HepG2 (cell line): ENCODE results near the gene HPD. TPM values are rescaled to one million over a fixed set of nuclear protein-coding genes. Genes with fewer than 3 reads are reported as not detected.
"Not testable (repeated sequence)": the region's sequence is repeated elsewhere in the genome, so short reads cannot be mapped to it uniquely, and the experiment has no call there.

ENCODE experiments used
- ATAC-seq: fragments of 200-7000 bp; cut with Tn5 transposase; 3 replicates; pipeline ENCODE4 v1.9.1; 2020; ENCODE audit warnings: mild to moderate bottlenecking, moderate library complexity
- BruUV-seq: library from RNA; stranded (reverse); fragments of 400-500 nt; replicated peaks from 2 replicates; lab custom pipeline; 2021; lab: Mats Ljungman, UMichigan
- CTCF ChIA-PET: fragments of 300-600 bp; formaldehyde crosslinking; extraction: SDS; loops from one replicate; lab custom pipeline; 2021; ENCODE audit warnings: low total read pairs, inconsistent platforms, low intra/inter-chr PET ratio; lab: Yijun Ruan, JAX
- POLR2A ChIA-PET: fragments of 350-600 bp; sonication (Branson Sonifier 250); formaldehyde crosslinking; loops from one replicate; lab custom pipeline; 2020; ENCODE audit warnings: antibody characterized with exemption, inconsistent platforms; lab: Yijun Ruan, JAX
- DNase-seq: peaks from one replicate; pipeline ENCODE4 v3.0.0-alpha.2; 2015; ENCODE audit warnings: low spot score
- FAIRE-seq: peaks from 3 replicates; lab custom pipeline; 2011; peaks lifted over from hg19 to GRCh38; lab: Jason Lieb, UNC
- H2AFZ ChIP-seq: one replicate; pipeline ENCODE4 v1.6.1; 2011; ENCODE audit warnings: low read length, inconsistent platforms
- H3K27ac ChIP-seq: fragments of 300-600 bp; 3 replicates; pipeline ENCODE4 v1.8.0; 2011; ENCODE audit warnings: mixed run types, mild to moderate bottlenecking, mixed read lengths, low read length, inconsistent platforms; ENCODE audit not compliant: insufficient read depth; ENCODE audit errors: extremely low read length
- H3K27me3 ChIP-seq, 2 experiments: fragments of 200-600 bp in 1 of 2; 2 replicates in 1 of 2; 3 replicates in 1 of 2; pipeline versions ENCODE4 v1.6.0 to v1.8.0; 2011; ENCODE audit warnings: low read length in 2 of 2, mild to moderate bottlenecking in 2 of 2, moderate library complexity in 2 of 2, inconsistent platforms in 1 of 2; ENCODE audit not compliant: insufficient read depth in 2 of 2, control insufficient read depth in 1 of 2
- H3K36me3 ChIP-seq, 2 experiments: fragments of 200-600 bp in 1 of 2; replicated peaks in 1 of 2; 2 replicates in 1 of 2; 3 replicates in 1 of 2; pipeline versions ENCODE4 v1.5.1 to v1.8.0; 2011; ENCODE audit warnings: low read length in 2 of 2, inconsistent platforms in 1 of 2; ENCODE audit not compliant: insufficient read depth in 2 of 2, control insufficient read depth in 1 of 2
- H3K4me1 ChIP-seq: 2 replicates; pipeline ENCODE4 v1.5.1; 2012; ENCODE audit warnings: low read length, inconsistent platforms; ENCODE audit not compliant: insufficient read depth
- H3K4me2 ChIP-seq: 2 replicates; pipeline ENCODE4 v1.6.0; 2011; ENCODE audit warnings: low read depth, low read length, inconsistent platforms
- H3K4me3 ChIP-seq, 3 experiments: fragments of 200-600 bp in 1 of 3; sonication (generic), shearing (Covaris generic) in 1 of 3; replicated peaks in 1 of 3; 2 replicates each; pipeline ENCODE4 v1.5.1; 2011 to 2016; ENCODE audit warnings: low read length in 3 of 3, inconsistent platforms in 2 of 3, low read depth in 2 of 3, mild to moderate bottlenecking in 2 of 3, control low read depth in 1 of 3, mixed read lengths in 1 of 3; ENCODE audit not compliant: insufficient read depth in 1 of 3
- H3K79me2 ChIP-seq: one replicate; pipeline ENCODE4 v1.6.1; 2011; ENCODE audit warnings: low read length, inconsistent platforms; ENCODE audit not compliant: insufficient read depth
- H3K9ac ChIP-seq: 2 replicates; pipeline ENCODE4 v1.6.0; 2011; ENCODE audit warnings: mild to moderate bottlenecking, low read depth, low read length, inconsistent platforms; ENCODE audit not compliant: insufficient read depth
- H3K9me3 ChIP-seq: 2 replicates; pipeline ENCODE4 v1.5.1; 2012; ENCODE audit warnings: mild to moderate bottlenecking, low read length
- H4K20me1 ChIP-seq: 2 replicates; pipeline ENCODE4 v1.6.0; 2011; ENCODE audit warnings: inconsistent platforms, mild to moderate bottlenecking, low read length, moderate library complexity; ENCODE audit not compliant: insufficient read depth
- BHLHE40 ChIP-seq: IDR thresholded peaks from 2 replicates; pipeline ENCODE4 v1.6.1; 2011; ENCODE audit warnings: low read length, improper control_type of control experiment
- CBX5 ChIP-seq: sonication (generic); formaldehyde crosslinking; IDR thresholded peaks from 2 replicates; pipeline ENCODE4 v1.4.0; 2020; ENCODE audit warnings: missing genetic modification reagents, borderline replicate concordance
- EED ChIP-seq: sonication (generic); formaldehyde crosslinking; IDR thresholded peaks from 2 replicates; pipeline ENCODE4 v1.5.0; 2020; ENCODE audit warnings: mild to moderate bottlenecking, missing genetic modification reagents
- MAFG ChIP-seq: sonication (generic); formaldehyde crosslinking; IDR thresholded peaks from 2 replicates; pipeline ENCODE4 v1.5.1; 2020; ENCODE audit warnings: mild to moderate bottlenecking, missing genetic modification reagents
- XRCC5 ChIP-seq: fragments of 200-400 bp; formaldehyde crosslinking; optimal IDR thresholded peaks from 2 replicates; pipeline ENCODE3; 2017; ENCODE audit warnings: mild to moderate bottlenecking, low read length
- ZNF367 ChIP-seq: sonication (generic); formaldehyde crosslinking; IDR thresholded peaks from 2 replicates; pipeline ENCODE4 v1.4.0; 2020; ENCODE audit warnings: missing genetic modification reagents, borderline replicate concordance
- ZNF569 ChIP-seq: sonication (generic); formaldehyde crosslinking; IDR thresholded peaks from 2 replicates; pipeline ENCODE4 v1.5.0; 2020; ENCODE audit warnings: mild to moderate bottlenecking, missing genetic modification reagents, moderate library complexity, borderline replicate concordance
- WGBS: methylation state at CpG from one replicate; pipeline ENCODE4 v1.1.6; 2017; ENCODE audit warnings: low lambda C conversion rate; 5-methylcytosine and 5-hydroxymethylcytosine counted together
- in situ Hi-C: cut with HindIII; loops from 2 replicates; pipeline ENCODE4 v1.10.0; 2017; ENCODE audit warnings: low pct_unique_long_range_greater_than_20kb; ENCODE audit not compliant: extremely low pct_ligation_motif_present
- intact Hi-C: fragments of 100-400 bp; cut with micrococcal nuclease; formaldehyde crosslinking; loops from one replicate; pipeline ENCODE4 v1.10.0; 2022; ENCODE audit not compliant: unreplicated experiment
- polyA plus RNA-seq, 8 experiments: library from polyadenylated mRNA; depleted of rRNA in 3 of 8; stranded (reverse) in 7 of 8; unstranded in 1 of 8; fragments of >200 nt; fragmentation: Illumina TruSeq in 4 of 8; extraction: Trizol in 4 of 8; gene quantifications; 2 replicates each; pipeline versions ENCODE4 v1.2.1 to v1.2.3, GENCODE V29; 2011 to 2016; ENCODE audit warnings: low read depth in 4 of 8, missing spikeins in 1 of 8, mixed read lengths in 1 of 8; ENCODE audit not compliant: insufficient read depth in 1 of 8
- total RNA-seq, 5 experiments: library from RNA; depleted of rRNA; stranded (reverse); fragments of >200 nt; fragmentation: Illumina TruSeq; extraction: Trizol; gene quantifications; 2 replicates each; pipeline ENCODE4 v1.2.3, GENCODE V29; 2016; ENCODE audit warnings: low read depth in 1 of 5
- TF ChIP-seq, protein P1 (sequence below): sonication (generic); formaldehyde crosslinking; conservative IDR thresholded peaks from 2 replicates; pipeline ENCODE4 v1.4.0; 2020; ENCODE audit warnings: missing genetic modification reagents
- TF ChIP-seq, protein P2 (sequence below): sonication (generic); formaldehyde crosslinking; IDR thresholded peaks from 2 replicates; pipeline ENCODE4 v1.5.0; 2020; ENCODE audit warnings: mild to moderate bottlenecking, missing genetic modification reagents

HPD gene
- total and polyA plus RNA-seq, 2 of the 13 experiments (the other 11 are each of a cell fraction or from before 2014, with no cell fraction given), result 120 to 195 TPM

DNA sequence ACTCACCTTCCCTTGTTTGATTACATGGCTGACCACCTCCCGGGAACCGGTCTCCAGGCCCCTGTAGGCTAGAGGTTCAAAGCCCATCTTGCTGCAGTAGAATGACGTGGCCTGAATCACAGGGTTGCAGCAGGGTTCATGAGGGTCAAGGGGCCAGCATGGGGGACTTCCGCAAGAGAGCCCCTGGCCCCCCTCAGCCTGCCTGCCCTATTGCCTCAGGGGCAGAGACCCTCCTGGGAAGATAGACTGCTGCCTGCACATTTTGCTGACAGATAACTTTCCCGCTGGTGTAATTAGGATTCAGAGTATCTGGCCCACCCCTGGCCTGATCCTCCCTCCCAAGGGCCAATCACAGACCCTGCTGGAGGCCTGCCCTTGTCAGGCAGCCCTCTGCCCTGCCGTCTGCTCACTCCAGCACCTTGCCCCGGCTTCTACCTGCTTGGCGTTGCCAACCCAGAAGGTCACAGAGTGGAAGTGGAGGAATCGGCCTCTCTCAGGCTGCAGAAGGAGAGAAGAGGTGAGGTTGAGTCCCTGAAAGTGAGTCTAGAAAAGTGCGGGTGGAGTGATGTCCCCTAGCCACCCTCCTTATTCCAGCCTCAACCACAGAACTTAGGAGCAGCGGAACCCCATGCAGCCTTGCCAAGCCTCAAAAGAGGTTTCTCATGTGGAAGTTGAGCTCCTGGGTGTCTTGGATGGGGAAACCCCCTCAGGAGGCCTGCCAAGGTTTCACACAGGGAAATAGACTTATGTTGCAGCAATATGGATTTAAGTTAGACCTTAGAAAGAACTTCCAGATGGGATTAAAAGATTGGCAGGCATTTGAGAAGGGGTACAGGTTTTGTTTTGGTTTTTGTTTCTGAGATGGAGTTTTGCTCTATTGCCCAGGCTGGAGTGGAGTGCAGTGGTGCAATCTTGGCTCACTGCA is 1.1 kb downstream of the HPD start (continued):
- TF ChIP-seq, protein P1, sequence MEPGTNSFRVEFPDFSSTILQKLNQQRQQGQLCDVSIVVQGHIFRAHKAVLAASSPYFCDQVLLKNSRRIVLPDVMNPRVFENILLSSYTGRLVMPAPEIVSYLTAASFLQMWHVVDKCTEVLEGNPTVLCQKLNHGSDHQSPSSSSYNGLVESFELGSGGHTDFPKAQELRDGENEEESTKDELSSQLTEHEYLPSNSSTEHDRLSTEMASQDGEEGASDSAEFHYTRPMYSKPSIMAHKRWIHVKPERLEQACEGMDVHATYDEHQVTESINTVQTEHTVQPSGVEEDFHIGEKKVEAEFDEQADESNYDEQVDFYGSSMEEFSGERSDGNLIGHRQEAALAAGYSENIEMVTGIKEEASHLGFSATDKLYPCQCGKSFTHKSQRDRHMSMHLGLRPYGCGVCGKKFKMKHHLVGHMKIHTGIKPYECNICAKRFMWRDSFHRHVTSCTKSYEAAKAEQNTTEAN (CRISPR knock-in tag), result no peak
- no peak for TF ChIP-seq ZNF569
- TF ChIP-seq EED (CRISPR knock-in tag), result no peak
- TF ChIP-seq, protein P2, sequence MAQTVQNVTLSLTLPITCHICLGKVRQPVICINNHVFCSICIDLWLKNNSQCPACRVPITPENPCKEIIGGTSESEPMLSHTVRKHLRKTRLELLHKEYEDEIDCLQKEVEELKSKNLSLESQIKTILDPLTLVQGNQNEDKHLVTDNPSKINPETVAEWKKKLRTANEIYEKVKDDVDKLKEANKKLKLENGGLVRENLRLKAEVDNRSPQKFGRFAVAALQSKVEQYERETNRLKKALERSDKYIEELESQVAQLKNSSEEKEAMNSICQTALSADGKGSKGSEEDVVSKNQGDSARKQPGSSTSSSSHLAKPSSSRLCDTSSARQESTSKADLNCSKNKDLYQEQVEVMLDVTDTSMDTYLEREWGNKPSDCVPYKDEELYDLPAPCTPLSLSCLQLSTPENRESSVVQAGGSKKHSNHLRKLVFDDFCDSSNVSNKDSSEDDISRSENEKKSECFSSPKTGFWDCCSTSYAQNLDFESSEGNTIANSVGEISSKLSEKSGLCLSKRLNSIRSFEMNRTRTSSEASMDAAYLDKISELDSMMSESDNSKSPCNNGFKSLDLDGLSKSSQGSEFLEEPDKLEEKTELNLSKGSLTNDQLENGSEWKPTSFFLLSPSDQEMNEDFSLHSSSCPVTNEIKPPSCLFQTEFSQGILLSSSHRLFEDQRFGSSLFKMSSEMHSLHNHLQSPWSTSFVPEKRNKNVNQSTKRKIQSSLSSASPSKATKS (CRISPR knock-in tag), result no peak
- TF ChIP-seq ZNF367 (CRISPR knock-in tag), result no peak
- TF ChIP-seq XRCC5, result no peak
- TF ChIP-seq CBX5 (CRISPR knock-in tag), result no peak
- TF ChIP-seq BHLHE40, result no peak
- TF ChIP-seq MAFG (CRISPR knock-in tag), result peak; percentile 60; the same call in 1 of the 2 replicates

DNA sequence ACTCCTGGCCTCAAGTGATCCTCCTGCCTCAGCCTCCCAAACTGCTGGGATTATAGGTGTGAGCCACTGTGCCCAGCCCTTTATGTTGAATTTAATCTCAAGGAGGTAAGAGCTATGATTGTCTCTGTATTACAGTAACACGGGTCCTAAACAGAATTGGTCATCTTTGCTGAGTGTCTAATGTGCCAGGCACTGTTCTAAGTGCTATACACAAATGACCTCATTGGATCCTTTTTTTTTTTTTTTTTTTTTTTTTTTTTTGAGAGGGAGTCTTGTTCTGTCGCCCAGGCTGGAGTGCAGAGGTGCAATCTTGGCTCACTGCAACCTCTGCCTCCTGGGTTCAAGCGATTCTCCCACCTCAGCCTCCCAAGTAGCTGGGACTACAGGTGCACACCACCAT is 6.3 kb downstream of the HPD start:
- ATAC-seq, H3K4me3 ChIP-seq, FAIRE-seq, POLR2A ChIA-PET, H3K27ac ChIP-seq, DNase-seq, intact Hi-C loops, H4K20me1 ChIP-seq, H3K9ac ChIP-seq, H3K36me3 ChIP-seq, H3K4me2 ChIP-seq, in situ Hi-C loops, H2AFZ ChIP-seq, H3K9me3 ChIP-seq, BruUV-seq, CTCF ChIA-PET, H3K79me2 ChIP-seq, H3K27me3 ChIP-seq: not testable (repeated sequence)
- peaks cover 13% of the 10 kb centered on the region for H3K4me1 ChIP-seq
- 82% methylated on average over 3 of the region's 3 CpGs for WGBS
